NCI-H2196 treated with DMSO at 0.1 percent for 48 hours (cell line): ENCODE measurements around the gene SUCNR1.
"Not testable (repeated sequence)": the region's sequence is repeated elsewhere in the genome, so short reads cannot be mapped to it uniquely, and the experiment has no call there.

Experiments used
- DNase-seq: peaks from one replicate; lab custom pipeline; 2025; ENCODE audit not compliant: unreplicated experiment; lab: John Stamatoyannopoulos, UW

Gene SUCNR1

GRCh38 chr3:151871639-151872468 is 1.6 kb upstream of the SUCNR1 start:
- no peak for DNase-seq

GRCh38 chr3:151874079-151874478 is 636 bp downstream of the SUCNR1 start:
- not testable (repeated sequence) for DNase-seq

GRCh38 chr3:151875759-151876158 is 2.3 kb downstream of the SUCNR1 start:
- no peak for DNase-seq

GRCh38 chr3:151877269-151877668 is 3.8 kb downstream of the SUCNR1 start:
- DNase-seq = no peak

- no peak for DNase-seq
These were observed 5.0 kb downstream of the SUCNR1 start for GRCh38 chr3:151878465-151878864.

GRCh38 chr3:151879037-151879436 is 5.6 kb downstream of the SUCNR1 start:
- DNase-seq = no peak

GRCh38 chr3:151879679-151880415 is 6.4 kb downstream of the SUCNR1 start:
- no peak for DNase-seq

- DNase-seq = no peak
These were observed 6.9 kb downstream of the SUCNR1 start for GRCh38 chr3:151880416-151880690.

- no peak for DNase-seq
These were observed 7.7 kb downstream of the SUCNR1 start for GRCh38 chr3:151881137-151881536.

- not testable (repeated sequence) for DNase-seq
These were observed 12.0 kb downstream of the SUCNR1 start for GRCh38 chr3:151885397-151885796.

GRCh38 chr3:151887450-151888211 is 14.2 kb downstream of the SUCNR1 start:
- not testable (repeated sequence) for DNase-seq

GRCh38 chr3:151890721-151891141 is 17.3 kb downstream of the SUCNR1 start:
- DNase-seq = peak; percentile 95

- DNase-seq = no peak
These were observed 18.3 kb downstream of the SUCNR1 start for GRCh38 chr3:151891721-151892120.

- DNase-seq = no peak
These were observed 20.8 kb downstream of the SUCNR1 start for GRCh38 chr3:151894219-151894618.

- DNase-seq = no peak
These were observed 22.2 kb downstream of the SUCNR1 start for GRCh38 chr3:151895478-151896241.

- no peak for DNase-seq
These were observed 23.0 kb downstream of the SUCNR1 start for GRCh38 chr3:151896246-151897012.

- not testable (repeated sequence) for DNase-seq
These were observed 24.7 kb downstream of the SUCNR1 start for GRCh38 chr3:151898121-151898520.

GRCh38 chr3:151898564-151899261 is 25.3 kb downstream of the SUCNR1 start:
- not testable (repeated sequence) for DNase-seq

GRCh38 chr3:151899996-151900395 is 26.6 kb downstream of the SUCNR1 start:
- DNase-seq = no peak

GRCh38 chr3:151900460-151900859 is 27.0 kb downstream of the SUCNR1 start:
- DNase-seq = no peak
